Measurements from ENCODE around the gene HOXD11.

DNA sequence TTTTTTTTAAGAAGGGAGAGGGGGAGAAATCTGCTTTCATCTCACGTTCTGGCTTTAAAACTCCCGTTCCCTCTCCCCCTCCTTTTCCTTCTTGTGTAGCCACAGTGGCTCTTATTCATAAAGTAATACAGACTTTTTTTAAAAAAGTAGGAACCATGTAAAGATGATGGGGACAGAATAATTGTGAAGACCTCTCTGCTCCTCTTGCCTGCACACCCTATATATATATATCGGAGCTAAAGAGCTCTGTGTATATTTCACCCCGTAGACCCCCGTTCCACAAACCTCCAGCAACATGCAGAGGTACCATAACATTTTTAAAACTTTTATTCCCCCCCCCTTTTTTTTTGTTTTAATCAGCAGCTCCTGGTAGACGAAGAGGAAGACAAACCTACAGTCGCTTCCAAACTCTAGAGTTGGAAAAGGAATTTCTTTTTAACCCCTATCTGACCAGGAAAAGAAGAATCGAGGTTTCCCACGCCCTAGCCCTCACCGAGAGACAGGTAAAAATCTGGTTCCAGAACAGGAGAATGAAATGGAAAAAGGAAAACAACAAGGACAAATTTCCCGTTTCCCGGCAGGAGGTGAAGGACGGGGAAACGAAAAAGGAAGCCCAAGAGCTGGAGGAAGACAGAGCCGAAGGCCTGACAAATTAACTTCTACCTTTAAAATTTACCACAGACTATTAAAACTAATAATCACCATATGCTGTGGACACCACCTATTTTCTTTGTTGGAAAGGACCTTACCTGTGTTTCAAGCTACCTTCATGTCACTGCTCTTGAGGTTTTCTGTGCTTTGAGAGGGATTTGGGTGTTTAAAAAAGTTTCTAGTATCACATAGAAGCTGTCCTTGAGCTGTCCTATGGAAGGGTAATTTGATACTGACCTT is 24.1 kb downstream of the HOXD11 start:
- no peak for TF ChIP-seq POLR2AphosphoS5 (IDR thresholded peaks at IDR 0.05)
- TF ChIP-seq, protein P1, sequence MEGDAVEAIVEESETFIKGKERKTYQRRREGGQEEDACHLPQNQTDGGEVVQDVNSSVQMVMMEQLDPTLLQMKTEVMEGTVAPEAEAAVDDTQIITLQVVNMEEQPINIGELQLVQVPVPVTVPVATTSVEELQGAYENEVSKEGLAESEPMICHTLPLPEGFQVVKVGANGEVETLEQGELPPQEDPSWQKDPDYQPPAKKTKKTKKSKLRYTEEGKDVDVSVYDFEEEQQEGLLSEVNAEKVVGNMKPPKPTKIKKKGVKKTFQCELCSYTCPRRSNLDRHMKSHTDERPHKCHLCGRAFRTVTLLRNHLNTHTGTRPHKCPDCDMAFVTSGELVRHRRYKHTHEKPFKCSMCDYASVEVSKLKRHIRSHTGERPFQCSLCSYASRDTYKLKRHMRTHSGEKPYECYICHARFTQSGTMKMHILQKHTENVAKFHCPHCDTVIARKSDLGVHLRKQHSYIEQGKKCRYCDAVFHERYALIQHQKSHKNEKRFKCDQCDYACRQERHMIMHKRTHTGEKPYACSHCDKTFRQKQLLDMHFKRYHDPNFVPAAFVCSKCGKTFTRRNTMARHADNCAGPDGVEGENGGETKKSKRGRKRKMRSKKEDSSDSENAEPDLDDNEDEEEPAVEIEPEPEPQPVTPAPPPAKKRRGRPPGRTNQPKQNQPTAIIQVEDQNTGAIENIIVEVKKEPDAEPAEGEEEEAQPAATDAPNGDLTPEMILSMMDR (IDR thresholded peaks at IDR 0.05) = no peak

Measured in upper lobe of left lung (tissue), 4 donors.